GM23248 (cell line): ENCODE results near the gene ARL14EPL. TPM values are rescaled to one million over a fixed set of nuclear protein-coding genes. Genes with fewer than 3 reads are reported as not detected.

Experiments
- DNase-seq: peaks from one replicate; pipeline ENCODE4 v3.0.0-alpha.2; 2015
- H2AFZ ChIP-seq: fragments of 200-600 bp; sonication (generic); 2 replicates; pipeline ENCODE4 v1.6.1; 2016; ENCODE audit warnings: antibody characterized with exemption
- H3F3A ChIP-seq: fragments of 200-600 bp; sonication (generic); 2 replicates; pipeline ENCODE4 v1.6.1; 2016; ENCODE audit warnings: mild to moderate bottlenecking, antibody characterized with exemption, mixed run types; ENCODE audit not compliant: insufficient read depth
- H3K27ac ChIP-seq: fragments of 200-600 bp; sonication (generic); 2 replicates; pipeline ENCODE4 v1.5.1; 2016; ENCODE audit warnings: mild to moderate bottlenecking
- H3K27me3 ChIP-seq: fragments of 200-600 bp; sonication (generic); replicated peaks from 2 replicates; pipeline ENCODE4 v1.6.1; 2016; ENCODE audit warnings: mild to moderate bottlenecking; ENCODE audit not compliant: insufficient read depth
- H3K36me3 ChIP-seq: fragments of 200-600 bp; sonication (generic); 2 replicates; pipeline ENCODE4 v1.6.1; 2016; ENCODE audit warnings: low read depth, mild to moderate bottlenecking
- H3K4me1 ChIP-seq: fragments of 200-600 bp; sonication (generic); 2 replicates; pipeline ENCODE4 v1.6.1; 2016; ENCODE audit warnings: mild to moderate bottlenecking; ENCODE audit not compliant: insufficient read depth
- H3K4me2 ChIP-seq: fragments of 200-600 bp; sonication (generic); one replicate; pipeline ENCODE4 v1.6.1; 2016; ENCODE audit warnings: mild to moderate bottlenecking; ENCODE audit not compliant: unreplicated experiment
- H3K4me3 ChIP-seq: fragments of 200-600 bp; sonication (generic); 2 replicates; pipeline ENCODE4 v1.5.1; 2016; ENCODE audit warnings: mild to moderate bottlenecking
- H3K79me2 ChIP-seq: fragments of 200-600 bp; sonication (generic); 2 replicates; pipeline ENCODE4 v1.6.1; 2016; ENCODE audit warnings: mild to moderate bottlenecking; ENCODE audit not compliant: insufficient read depth
- H3K9ac ChIP-seq: fragments of 200-600 bp; sonication (generic); 2 replicates; pipeline ENCODE4 v1.6.1; 2016; ENCODE audit warnings: mild to moderate bottlenecking
- H3K9me2 ChIP-seq: fragments of 200-600 bp; sonication (generic); 2 replicates; pipeline ENCODE4 v1.6.1; 2016; ENCODE audit warnings: mixed run types, mild to moderate bottlenecking, moderate library complexity; ENCODE audit not compliant: insufficient read depth
- H3K9me3 ChIP-seq: fragments of 200-600 bp; sonication (generic); one replicate; pipeline ENCODE4 v1.6.1; 2017; ENCODE audit warnings: low read depth
- H4K20me1 ChIP-seq: fragments of 200-600 bp; sonication (generic); 2 replicates; pipeline ENCODE4 v1.6.0; 2016; ENCODE audit not compliant: insufficient read depth
- EZH2 ChIP-seq: fragments of 200-600 bp; sonication (generic); IDR thresholded peaks from 2 replicates; pipeline ENCODE4 v1.6.1; 2018; ENCODE audit warnings: antibody characterized with exemption, mild to moderate bottlenecking; ENCODE audit not compliant: insufficient read depth, poor library complexity, severe bottlenecking
- EZH2phosphoT487 ChIP-seq: fragments of 200-600 bp; sonication (generic); IDR thresholded peaks from 2 replicates; pipeline ENCODE4 v1.6.1; 2018; ENCODE audit warnings: antibody characterized with exemption, moderate library complexity, mild to moderate bottlenecking, low read depth; ENCODE audit not compliant: insufficient read depth
- WGBS, 2 experiments: methylation state at CpG; one replicate each; pipeline ENCODE4 v1.1.6; 2015 to 2017; ENCODE audit warnings: low lambda C conversion rate in 2 of 2, low coverage in 1 of 2; ENCODE audit errors: missing lambda C conversion rate in 2 of 2; 5-methylcytosine and 5-hydroxymethylcytosine counted together
- in situ Hi-C: fragments of 300-500 bp; cut with MboI; formaldehyde crosslinking; loops from 2 replicates; pipeline ENCODE4 v1.15.0; 2020
- polyA plus RNA-seq: library from polyadenylated mRNA; unstranded; fragments of >200 nt; fragmentation: Nextera tagmentation; extraction: Ambion mirVana; gene quantifications from 2 replicates; pipeline ENCODE4 v1.2.1, GENCODE V29; 2016
- total RNA-seq: library from RNA; depleted of rRNA; stranded (reverse); fragments of >200 nt; shearing (Covaris generic); gene quantifications from 2 replicates; pipeline ENCODE4 v1.2.3, GENCODE V29; 2014

Gene ARL14EPL
- total and polyA plus RNA-seq, 2 experiments from 2014 or later = not detected

- no peaks in the 10 kb centered on the region for H3K9me3 ChIP-seq
- no peak overlapping the region for H3K9ac ChIP-seq
- peak; percentile 19 for DNase-seq
- 0 out of 2 replicates have a peak, but pooled peaks cover 2% of the 10 kb centered on the region for H3K27me3 ChIP-seq
- H3F3A ChIP-seq = no peaks in the 10 kb centered on the region
- no peak overlapping the region for H3K4me2 ChIP-seq
- WGBS, 2 experiments = 51 to 53% methylated on average over 2 of the region's 2 CpGs
- no peaks in the 10 kb centered on the region for H3K4me1 ChIP-seq
- no peaks in the 10 kb centered on the region for H4K20me1 ChIP-seq
- H2AFZ ChIP-seq = no peak overlapping the region
- H3K4me3 ChIP-seq = no peak overlapping the region
- no peaks in the 10 kb centered on the region for H3K36me3 ChIP-seq
- in situ Hi-C loops = no loop called here
- H3K27ac ChIP-seq = no peak overlapping the region
- no peaks in the 10 kb centered on the region for H3K9me2 ChIP-seq
- H3K79me2 ChIP-seq = no peaks in the 10 kb centered on the region
- TF ChIP-seq EZH2phosphoT487 (no peak), EZH2 (no peak)
Measured at GRCh38 chr5:116046823-116047222, 14.6 kb downstream of the ARL14EPL start.

- Histone ChIP-seq H3K4me1 (no peaks in the 10 kb centered on the region), H3K27ac (no peak overlapping the region)
- WGBS, 2 experiments = 77 to 79% methylated on average over 13 of the region's 13 CpGs
Measured at GRCh38 chr5:116058346-116058936, 26.2 kb downstream of the ARL14EPL start.

GRCh38 chr5:116062352-116062751 lies 30.1 kb downstream of the ARL14EPL start:
- no peak overlapping the region for H3K4me2 ChIP-seq
- no peaks in the 10 kb centered on the region for H3K27me3 ChIP-seq
- no peak overlapping the region for H2AFZ ChIP-seq
- no peak overlapping the region for H3K27ac ChIP-seq
- no peak for TF ChIP-seq EZH2
- no peak for TF ChIP-seq EZH2phosphoT487
- H3K9ac ChIP-seq = no peak overlapping the region
- no peaks in the 10 kb centered on the region for H3F3A ChIP-seq
- H3K9me3 ChIP-seq = no peaks in the 10 kb centered on the region
- WGBS, 2 experiments = 79 to 90% methylated on average over 2 of the region's 2 CpGs
- in situ Hi-C loops = loop anchor here (10.0 to 25.0 kb wide), 2 partner anchors 178 to 750 kb away; no protein-coding TSS in a partner anchor
- no peaks in the 10 kb centered on the region for H3K9me2 ChIP-seq
- H3K36me3 ChIP-seq = no peaks in the 10 kb centered on the region
- H3K4me3 ChIP-seq = no peak overlapping the region
- no peaks in the 10 kb centered on the region for H3K4me1 ChIP-seq
- H4K20me1 ChIP-seq = no peaks in the 10 kb centered on the region
- no peak for DNase-seq
- H3K79me2 ChIP-seq = no peaks in the 10 kb centered on the region

More at GRCh38 chr5:116058346-116058936, 26.2 kb downstream of the ARL14EPL start:
- no peaks in the 10 kb centered on the region for H3F3A ChIP-seq
- no peaks in the 10 kb centered on the region for H3K9me3 ChIP-seq
- H2AFZ ChIP-seq = no peak overlapping the region
- no peaks in the 10 kb centered on the region for H3K79me2 ChIP-seq
- no peak for TF ChIP-seq EZH2
- TF ChIP-seq EZH2phosphoT487 = no peak
- no peaks in the 10 kb centered on the region for H3K27me3 ChIP-seq
- H3K4me2 ChIP-seq = no peak overlapping the region
- no peaks in the 10 kb centered on the region for H4K20me1 ChIP-seq
- no peak overlapping the region for H3K9ac ChIP-seq
- in situ Hi-C loops = loop anchor here (25.0 kb wide), 1 partner anchor 746 kb away; no protein-coding TSS in a partner anchor
- H3K4me3 ChIP-seq = no peak overlapping the region
- DNase-seq = no peak
- H3K36me3 ChIP-seq = no peaks in the 10 kb centered on the region
- no peaks in the 10 kb centered on the region for H3K9me2 ChIP-seq

GRCh38 chr5:116063950-116064349 lies 31.7 kb downstream of the ARL14EPL start:
- H3K27me3 ChIP-seq = no peaks in the 10 kb centered on the region
- no peak for DNase-seq
- TF ChIP-seq EZH2phosphoT487 (no peak), EZH2 (no peak)
- H3F3A ChIP-seq = no peaks in the 10 kb centered on the region
- H3K36me3 ChIP-seq = no peaks in the 10 kb centered on the region
- H3K9me3 ChIP-seq = no peaks in the 10 kb centered on the region
- no peaks in the 10 kb centered on the region for H4K20me1 ChIP-seq
- no peaks in the 10 kb centered on the region for H3K79me2 ChIP-seq
- H3K4me1 ChIP-seq = no peaks in the 10 kb centered on the region
- no peak overlapping the region for H3K4me2 ChIP-seq
- no peak overlapping the region for H3K9ac ChIP-seq
- no peak overlapping the region for H3K27ac ChIP-seq
- in situ Hi-C loops = loop anchor here (10.0 to 25.0 kb wide), 2 partner anchors 179 to 752 kb away; no protein-coding TSS in a partner anchor
- WGBS, 2 experiments = 36 to 41% methylated on average over 3 of the region's 3 CpGs
- H3K9me2 ChIP-seq = no peaks in the 10 kb centered on the region
- H2AFZ ChIP-seq = no peak overlapping the region
- no peak overlapping the region for H3K4me3 ChIP-seq
